ENCODE measurements around the gene PIGQ.

GRCh38 chr16:615122-615521 lies 45.4 kb downstream of the PIGQ start:
- no peak for TF ChIP-seq JUNB (IDR thresholded peaks at IDR 0.05; ENCODE audit: unreplicated experiment)
- no peak for TF ChIP-seq CTCF (conservative IDR thresholded peaks at IDR 0.05; ENCODE audit: low read depth in 2 of 2)

All from GM23338 (cell line).